MM.1S (cell line): ENCODE measurements around the gene PPM1A.
A peak's percentile ranks its signal among the peaks of the same experiment; 100 is the strongest.

Source experiments
- DNase-seq: peaks from one replicate; pipeline ENCODE4 v3.0.0-alpha.2; 2015
- H2AFZ ChIP-seq: fragments of 300-600 bp; sonication (generic); 2 replicates; pipeline ENCODE4 v1.6.0; 2016; ENCODE audit warnings: antibody characterized with exemption, low read length
- H3F3A ChIP-seq: fragments of 300-600 bp; sonication (generic); 2 replicates; pipeline ENCODE4 v1.6.1; 2016; ENCODE audit warnings: mild to moderate bottlenecking, antibody characterized with exemption, low read length, moderate library complexity, mixed read lengths; ENCODE audit not compliant: insufficient read depth
- H3K27ac ChIP-seq: fragments of 300-600 bp; sonication (generic); 2 replicates; pipeline ENCODE4 v1.5.1; 2016; ENCODE audit warnings: mild to moderate bottlenecking, low read length
- H3K27me3 ChIP-seq: fragments of 300-600 bp; sonication (generic); replicated peaks from 2 replicates; pipeline ENCODE4 v1.6.0; 2016; ENCODE audit warnings: low read length; ENCODE audit not compliant: insufficient read depth
- H3K36me3 ChIP-seq: fragments of 300-600 bp; sonication (generic); replicated peaks from 2 replicates; pipeline ENCODE4 v1.6.1; 2016; ENCODE audit warnings: mild to moderate bottlenecking, low read length, mixed read lengths; ENCODE audit not compliant: insufficient read depth
- H3K4me1 ChIP-seq: fragments of 300-600 bp; sonication (generic); 2 replicates; pipeline ENCODE4 v1.6.1; 2016; ENCODE audit warnings: low read length, mixed read lengths
- H3K4me2 ChIP-seq: fragments of 300-600 bp; sonication (generic); 2 replicates; pipeline ENCODE4 v1.6.0; 2016; ENCODE audit warnings: low read depth, low read length
- H3K4me3 ChIP-seq: fragments of 300-600 bp; sonication (generic); 2 replicates; pipeline ENCODE4 v1.5.1; 2016; ENCODE audit warnings: low read length, mixed read lengths
- H3K79me2 ChIP-seq: fragments of 300-600 bp; sonication (generic); 2 replicates; pipeline ENCODE4 v1.6.1; 2016; ENCODE audit warnings: mixed run types, low read length, mixed read lengths
- H3K9ac ChIP-seq: fragments of 300-600 bp; sonication (generic); 2 replicates; pipeline ENCODE4 v1.6.1; 2016; ENCODE audit warnings: low read length, mixed read lengths
- H3K9me2 ChIP-seq: fragments of 300-600 bp; sonication (generic); replicated peaks from 2 replicates; pipeline ENCODE4 v1.6.1; 2016; ENCODE audit warnings: mild to moderate bottlenecking, low read length, mixed read lengths; ENCODE audit not compliant: insufficient read depth
- H3K9me3 ChIP-seq: fragments of 300-600 bp; sonication (generic); replicated peaks from 2 replicates; pipeline ENCODE4 v1.6.1; 2016; ENCODE audit warnings: mild to moderate bottlenecking, low read length, mixed read lengths; ENCODE audit not compliant: insufficient read depth
- H4K20me1 ChIP-seq: fragments of 300-600 bp; sonication (generic); 2 replicates; pipeline ENCODE4 v1.6.1; 2016; ENCODE audit warnings: mild to moderate bottlenecking, low read length, moderate library complexity, mixed read lengths; ENCODE audit not compliant: insufficient read depth
- EZH2 ChIP-seq: fragments of 300-600 bp; sonication (generic); optimal IDR thresholded peaks from 2 replicates; pipeline ENCODE3; 2017; ENCODE audit warnings: low read depth, mild to moderate bottlenecking, antibody characterized with exemption, low read length, mixed read lengths
- EZH2phosphoT487 ChIP-seq: fragments of 300-600 bp; sonication (generic); IDR thresholded peaks from 2 replicates; pipeline ENCODE4 v1.6.1; 2018; ENCODE audit warnings: antibody characterized with exemption, low read length
- TF ChIP-seq, protein P1 (sequence below): fragments of 300-600 bp; sonication (generic); IDR thresholded peaks from 2 replicates; pipeline ENCODE4 v1.5.1; 2016; ENCODE audit warnings: antibody characterized with exemption, low read length, mixed read lengths

Gene PPM1A

DNA sequence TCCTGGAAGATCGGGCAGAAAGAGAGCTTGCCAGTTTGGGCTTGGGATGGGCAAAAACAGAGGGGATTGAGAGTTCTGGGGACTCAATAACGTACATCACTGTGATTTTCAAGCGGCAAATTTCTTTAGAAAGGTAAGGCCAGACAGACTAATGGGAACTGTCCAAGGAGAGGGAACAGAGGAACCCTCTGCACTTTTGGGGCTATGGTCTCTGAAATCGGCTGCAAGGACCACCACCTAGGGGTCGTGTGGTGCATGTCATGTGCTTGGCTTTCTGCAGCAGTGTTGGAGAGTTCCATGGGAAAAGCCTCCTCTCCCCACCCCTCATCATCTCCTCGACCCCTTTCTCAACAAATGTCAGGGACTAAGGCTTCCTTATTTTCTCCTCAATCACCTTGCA is 79.6 kb downstream of the PPM1A start:
- Histone ChIP-seq H3K4me1 (0 out of 2 replicates have a peak, but pooled peaks cover 3% of the 10 kb centered on the region), H3K4me2 (peak overlapping the region; percentile 68; the same call in 1 of the 2 replicates), H3K9me3 (no peaks in the 10 kb centered on the region), H3K79me2 (no peaks in the 10 kb centered on the region), H3K27ac (no peak overlapping the region), H3K9me2 (no peaks in the 10 kb centered on the region), H3K4me3 (no peak overlapping the region), H4K20me1 (no peaks in the 10 kb centered on the region), H3K9ac (no peak overlapping the region), H3K36me3 (no peaks in the 10 kb centered on the region), H3K27me3 (no peaks in the 10 kb centered on the region), H3F3A (peaks cover 7% of the 10 kb centered on the region; the same call in 1 of the 2 replicates), H2AFZ (no peak overlapping the region)
- no peak for DNase-seq
- TF ChIP-seq EZH2phosphoT487 (no peak), EZH2 (no peak)
- TF ChIP-seq, protein P1, sequence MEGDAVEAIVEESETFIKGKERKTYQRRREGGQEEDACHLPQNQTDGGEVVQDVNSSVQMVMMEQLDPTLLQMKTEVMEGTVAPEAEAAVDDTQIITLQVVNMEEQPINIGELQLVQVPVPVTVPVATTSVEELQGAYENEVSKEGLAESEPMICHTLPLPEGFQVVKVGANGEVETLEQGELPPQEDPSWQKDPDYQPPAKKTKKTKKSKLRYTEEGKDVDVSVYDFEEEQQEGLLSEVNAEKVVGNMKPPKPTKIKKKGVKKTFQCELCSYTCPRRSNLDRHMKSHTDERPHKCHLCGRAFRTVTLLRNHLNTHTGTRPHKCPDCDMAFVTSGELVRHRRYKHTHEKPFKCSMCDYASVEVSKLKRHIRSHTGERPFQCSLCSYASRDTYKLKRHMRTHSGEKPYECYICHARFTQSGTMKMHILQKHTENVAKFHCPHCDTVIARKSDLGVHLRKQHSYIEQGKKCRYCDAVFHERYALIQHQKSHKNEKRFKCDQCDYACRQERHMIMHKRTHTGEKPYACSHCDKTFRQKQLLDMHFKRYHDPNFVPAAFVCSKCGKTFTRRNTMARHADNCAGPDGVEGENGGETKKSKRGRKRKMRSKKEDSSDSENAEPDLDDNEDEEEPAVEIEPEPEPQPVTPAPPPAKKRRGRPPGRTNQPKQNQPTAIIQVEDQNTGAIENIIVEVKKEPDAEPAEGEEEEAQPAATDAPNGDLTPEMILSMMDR, result no peak

DNA sequence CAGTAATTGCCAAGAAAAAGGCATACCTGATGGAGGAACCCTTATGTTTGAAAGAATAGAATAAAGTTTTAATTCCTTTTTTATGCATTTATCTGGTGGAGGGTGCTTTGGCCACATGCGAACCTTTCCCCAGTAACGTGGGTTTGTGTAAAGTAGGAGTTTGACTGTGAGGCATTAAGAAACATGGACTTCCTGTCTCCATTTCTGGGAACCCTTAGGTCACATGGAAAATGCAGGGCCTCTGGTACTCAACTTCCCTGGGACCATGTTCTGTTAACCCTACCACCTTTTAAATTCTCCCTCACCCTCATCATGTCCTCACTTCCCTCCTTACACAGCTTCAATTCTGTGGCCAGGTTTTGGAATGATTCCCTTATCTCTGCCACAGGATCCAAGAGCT is 80.3 kb downstream of the PPM1A start:
- no peaks in the 10 kb centered on the region for H3K36me3 ChIP-seq
- H3K4me2 ChIP-seq, result no peak overlapping the region
- H3K27me3 ChIP-seq, result no peaks in the 10 kb centered on the region
- no peaks in the 10 kb centered on the region for H3K9me2 ChIP-seq
- H2AFZ ChIP-seq, result no peak overlapping the region
- no peaks in the 10 kb centered on the region for H3K9me3 ChIP-seq
- peaks cover 7% of the 10 kb centered on the region; the same call in 1 of the 2 replicates for H3F3A ChIP-seq
- no peak for TF ChIP-seq EZH2phosphoT487
- no peak for TF ChIP-seq EZH2
- TF ChIP-seq, protein P1, result no peak
- H3K27ac ChIP-seq, result no peak overlapping the region
- H3K79me2 ChIP-seq, result no peaks in the 10 kb centered on the region
- 0 out of 2 replicates have a peak, but pooled peaks cover 3% of the 10 kb centered on the region for H3K4me1 ChIP-seq
- no peak overlapping the region for H3K9ac ChIP-seq
- no peaks in the 10 kb centered on the region for H4K20me1 ChIP-seq
- no peak for DNase-seq
- no peak overlapping the region for H3K4me3 ChIP-seq

DNA sequence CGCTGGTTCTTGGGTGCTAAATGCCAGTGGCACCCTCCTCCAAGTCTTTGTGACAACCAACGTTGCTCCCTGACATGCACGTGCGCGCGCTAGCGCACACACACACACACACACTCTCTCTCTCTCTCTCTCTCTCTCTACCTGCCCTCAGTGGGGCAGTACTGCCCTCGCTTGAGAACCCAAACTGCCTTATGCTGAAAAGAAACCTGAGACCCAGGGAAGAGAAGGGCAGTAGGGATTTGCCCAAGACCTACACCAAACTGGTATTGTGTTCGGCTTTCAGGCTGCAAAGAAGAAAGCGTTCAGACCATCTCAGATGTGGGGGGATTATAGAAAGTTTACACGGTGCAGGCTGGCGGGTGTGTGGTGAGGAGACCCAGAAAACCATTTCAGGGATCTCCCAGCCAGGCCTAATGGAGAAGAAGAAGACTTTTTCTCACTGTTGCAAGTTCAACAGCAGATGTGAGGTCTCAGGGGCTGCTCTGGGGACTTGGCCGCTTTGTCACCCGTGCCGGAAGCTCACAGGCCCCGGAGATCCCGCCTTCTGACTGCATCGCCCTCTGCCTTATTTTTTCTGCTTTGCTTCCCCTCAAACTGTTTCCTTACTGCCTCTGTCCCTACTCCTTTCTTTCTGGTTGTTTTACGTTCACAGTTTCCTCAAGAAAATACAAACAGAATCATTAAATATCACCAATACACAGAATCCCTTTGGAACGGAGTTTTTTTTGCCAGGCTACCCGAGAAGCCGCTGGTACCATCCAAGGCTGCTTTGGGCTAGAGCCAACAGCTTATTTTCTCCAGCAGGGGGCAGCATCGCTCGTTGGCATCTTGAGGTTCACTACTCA is 82.4 kb downstream of the PPM1A start:
- Histone ChIP-seq H3K9ac (peak overlapping the region; percentile 57; the same call in 1 of the 2 replicates), H3F3A (peaks cover 7% of the 10 kb centered on the region; the same call in 1 of the 2 replicates), H2AFZ (peak overlapping the region; percentile 89), H3K27ac (peak overlapping the region; percentile 73), H3K36me3 (no peaks in the 10 kb centered on the region), H3K79me2 (no peaks in the 10 kb centered on the region), H3K27me3 (no peaks in the 10 kb centered on the region), H3K9me2 (no peaks in the 10 kb centered on the region), H3K4me3 (peak overlapping the region; percentile 66), H3K9me3 (no peaks in the 10 kb centered on the region), H4K20me1 (no peaks in the 10 kb centered on the region), H3K4me1 (0 out of 2 replicates have a peak, but pooled peaks cover 3% of the 10 kb centered on the region), H3K4me2 (peak overlapping the region; percentile 73)
- DNase-seq, result peak; percentile 71
- no peak for TF ChIP-seq EZH2
- TF ChIP-seq, protein P1, result peak; percentile 69
